Fibroblast of peridontal ligament (primary cell): ENCODE data around the gene DEFB114.

Source experiments
- DNase-seq: peaks from one replicate; pipeline ENCODE4 v3.0.0-alpha.2; 2010; ENCODE audit errors: extremely low read depth

DEFB114 gene

GRCh38 chr6:49935387-49935786 is 28.6 kb downstream of the DEFB114 start:
- DNase-seq: no peak

DNA sequence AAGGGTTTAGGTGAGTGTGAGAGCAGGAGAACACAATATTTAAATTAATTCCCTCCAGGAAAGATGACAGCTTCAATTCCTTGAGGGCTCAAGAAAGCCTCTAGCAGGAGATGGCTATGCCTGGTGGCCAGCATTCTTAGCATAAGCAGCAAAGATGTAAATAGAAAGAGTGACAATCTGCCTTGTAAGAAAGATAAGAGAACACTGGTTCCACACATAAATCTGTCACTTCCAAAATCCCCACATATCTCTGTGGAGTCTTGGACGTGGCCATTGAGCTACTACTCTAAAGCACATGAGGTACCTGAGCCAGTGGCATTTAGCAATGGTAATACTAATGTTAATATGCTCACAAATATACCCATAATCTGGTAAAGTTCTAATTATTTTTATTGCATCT is 29.2 kb downstream of the DEFB114 start:
- no peak for DNase-seq

DNA sequence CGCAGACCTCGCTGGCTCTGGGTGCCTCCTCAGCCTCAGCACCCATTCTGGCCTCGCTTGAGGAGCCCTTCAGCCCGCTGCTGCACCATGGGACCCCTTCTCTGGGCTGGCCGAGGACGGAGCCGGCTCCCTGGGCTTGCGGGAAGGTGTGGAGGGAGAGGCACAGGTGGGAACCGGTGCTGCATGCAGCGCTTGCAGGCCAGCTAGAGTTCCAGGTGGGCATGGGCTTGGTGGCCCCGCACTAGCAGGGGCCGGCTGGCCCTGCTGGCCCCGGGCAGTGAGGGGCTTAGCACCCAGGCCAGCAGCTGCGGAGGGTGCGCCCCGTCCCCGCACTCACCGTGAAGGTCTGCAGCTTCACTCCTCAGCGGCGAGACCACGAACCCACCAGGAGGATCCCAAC is 30.4 kb downstream of the DEFB114 start:
- DNase-seq: no peak

DNA sequence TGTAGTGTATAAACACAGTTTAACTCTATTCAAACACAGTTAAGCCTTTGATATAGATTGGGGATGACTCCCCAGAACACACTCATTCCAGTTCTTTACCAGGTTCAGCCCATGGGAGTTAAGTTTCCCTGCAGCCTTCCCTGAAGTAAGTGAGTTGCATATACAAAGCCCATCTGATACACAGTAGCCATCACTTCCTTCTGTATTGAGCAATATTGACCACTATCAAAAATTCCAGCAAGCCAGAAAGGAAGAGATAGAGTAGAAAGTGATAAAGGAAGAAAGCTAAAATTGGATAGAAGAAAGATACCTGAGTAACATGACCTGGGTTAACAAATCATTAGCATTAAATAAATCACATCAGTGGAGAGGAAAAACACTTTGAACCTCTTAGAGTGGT is 34.6 kb downstream of the DEFB114 start:
- DNase-seq: no peak

DNA sequence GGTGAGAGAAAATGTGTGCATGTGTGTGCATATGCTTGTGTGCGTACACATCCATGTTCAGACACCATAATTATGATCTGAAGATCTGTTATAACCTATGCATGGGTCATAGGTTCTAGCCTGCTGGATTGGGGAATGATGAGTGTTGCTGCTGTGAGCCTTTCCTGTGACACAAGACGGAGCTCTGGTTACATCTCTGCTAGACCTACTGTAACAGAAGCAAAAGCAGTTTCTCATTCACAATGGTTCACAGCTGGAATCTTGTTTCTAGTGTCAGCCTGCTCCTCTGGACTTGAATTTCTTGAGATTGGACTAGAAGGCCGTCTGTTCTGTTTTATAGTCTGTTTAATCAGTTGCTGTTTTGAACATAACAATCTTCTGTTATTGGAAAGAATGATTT is 40.1 kb downstream of the DEFB114 start:
- no peak for DNase-seq

- no peak for DNase-seq
Observed at GRCh38 chr6:49919935-49920644, 43.9 kb downstream of the DEFB114 start.

DNA sequence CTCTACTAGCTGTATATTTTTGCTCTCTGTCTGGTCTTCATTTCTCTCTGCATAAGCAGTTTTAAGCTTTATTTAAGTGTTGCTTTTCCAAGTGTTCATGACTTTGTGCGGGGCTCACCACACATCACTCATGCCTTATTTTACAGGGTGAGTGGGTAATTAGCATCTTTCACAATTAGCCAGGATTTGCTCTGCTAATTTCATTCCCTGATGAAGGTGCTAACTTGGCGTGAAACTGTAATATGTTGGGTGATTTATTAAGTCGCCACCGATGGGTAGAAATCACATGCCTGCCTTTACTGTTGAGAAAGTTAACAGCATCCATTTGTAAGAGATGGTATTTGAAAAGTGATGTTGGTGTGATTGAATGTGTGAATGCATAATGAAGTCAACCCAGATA is 44.7 kb downstream of the DEFB114 start:
- no peak for DNase-seq

DNA sequence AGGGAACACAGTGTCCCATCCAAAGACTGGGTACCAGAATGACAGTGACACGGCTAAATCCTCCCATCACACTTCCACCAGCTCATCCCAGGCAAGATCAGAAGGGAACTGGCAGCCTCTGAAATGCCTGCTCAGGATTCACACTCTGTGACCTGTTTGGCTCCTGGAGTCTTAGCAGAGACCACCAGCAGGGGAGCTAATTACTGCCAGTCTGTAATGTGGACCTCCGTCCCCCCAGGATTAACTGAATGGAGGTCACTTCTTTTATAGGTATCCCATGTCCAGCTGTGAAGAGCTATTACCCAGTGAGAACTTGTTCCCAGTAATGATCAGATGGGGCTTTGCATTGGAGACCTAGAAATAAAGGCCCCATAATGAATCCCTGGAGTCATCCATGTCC is 45.2 kb downstream of the DEFB114 start:
- no peak for DNase-seq

DNA sequence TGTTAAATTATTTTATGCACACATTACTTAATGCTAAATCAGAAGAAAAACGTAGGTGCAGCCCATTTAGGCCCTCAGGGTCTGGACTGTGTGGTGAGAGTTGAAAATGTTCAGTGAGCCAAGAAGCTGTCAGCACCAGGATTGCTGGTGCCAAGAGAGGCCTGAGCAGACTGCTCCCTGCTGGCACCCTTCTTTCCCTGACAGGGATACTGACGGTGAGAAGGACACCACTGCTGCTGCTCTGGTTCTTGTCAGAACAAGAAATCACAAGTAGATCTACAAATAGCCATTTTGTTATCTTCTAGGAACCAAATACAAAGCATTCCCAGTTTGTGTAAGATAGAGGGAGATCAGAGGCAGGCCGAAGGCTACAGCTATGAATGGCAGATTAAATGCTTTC is 48.9 kb downstream of the DEFB114 start:
- no peak for DNase-seq

GRCh38 chr6:49913636-49914375 is 50.2 kb downstream of the DEFB114 start:
- DNase-seq: no peak

- no peak for DNase-seq
Observed at GRCh38 chr6:49912196-49912595, 51.8 kb downstream of the DEFB114 start.

- no peak for DNase-seq
Observed at GRCh38 chr6:49911252-49911651, 52.7 kb downstream of the DEFB114 start.
